Stromal cell of bone marrow (primary cell): ENCODE measurements around the gene PARP4.
A peak's percentile ranks its signal among the peaks of the same experiment; 100 is the strongest.
"Not testable (repeated sequence)": the region's sequence is repeated elsewhere in the genome, so short reads cannot be mapped to it uniquely, and the experiment has no call there.

Experiments used
- DNase-seq: peaks from one replicate; pipeline ENCODE4 v3.0.0-alpha.2; 2012; ENCODE audit warnings: low read depth

The PARP4 gene

GRCh38 chr13:24444851-24445250 lies 67.7 kb downstream of the PARP4 start:
- DNase-seq = not testable (repeated sequence)

- no peak for DNase-seq
Observed at GRCh38 chr13:24443366-24443765, 69.2 kb downstream of the PARP4 start.

GRCh38 chr13:24426045-24426444 lies 86.5 kb downstream of the PARP4 start:
- not testable (repeated sequence) for DNase-seq

- DNase-seq = not testable (repeated sequence)
Observed at GRCh38 chr13:24419668-24420067, 92.9 kb downstream of the PARP4 start.

GRCh38 chr13:24407844-24408243 lies 104.7 kb downstream of the PARP4 start:
- no peak for DNase-seq

GRCh38 chr13:24406524-24406923 lies 106.1 kb downstream of the PARP4 start:
- DNase-seq = no peak

GRCh38 chr13:24396821-24397220 lies 115.8 kb downstream of the PARP4 start:
- DNase-seq = no peak

- DNase-seq = no peak
Observed at GRCh38 chr13:24392972-24393371, 119.6 kb downstream of the PARP4 start.

GRCh38 chr13:24391771-24392683 lies 120.6 kb downstream of the PARP4 start:
- not testable (repeated sequence) for DNase-seq

GRCh38 chr13:24390795-24391194 lies 121.8 kb downstream of the PARP4 start:
- DNase-seq = not testable (repeated sequence)

GRCh38 chr13:24389506-24389905 lies 123.1 kb downstream of the PARP4 start:
- DNase-seq = no peak

GRCh38 chr13:24388743-24389142 lies 123.8 kb downstream of the PARP4 start:
- DNase-seq = not testable (repeated sequence)

GRCh38 chr13:24386816-24387708 lies 125.5 kb downstream of the PARP4 start:
- DNase-seq = no peak

GRCh38 chr13:24385902-24386301 lies 126.7 kb downstream of the PARP4 start:
- DNase-seq = no peak

- not testable (repeated sequence) for DNase-seq
Observed at GRCh38 chr13:24384946-24385345, 127.6 kb downstream of the PARP4 start.

- not testable (repeated sequence) for DNase-seq
Observed at GRCh38 chr13:24384091-24384490, 128.5 kb downstream of the PARP4 start.

GRCh38 chr13:24381541-24382265 lies 130.9 kb downstream of the PARP4 start:
- peak; percentile 38 for DNase-seq

GRCh38 chr13:24380881-24381280 lies 131.7 kb downstream of the PARP4 start:
- DNase-seq = not testable (repeated sequence)

GRCh38 chr13:24380227-24380626 lies 132.4 kb downstream of the PARP4 start:
- not testable (repeated sequence) for DNase-seq

GRCh38 chr13:24371273-24371672 lies 141.3 kb downstream of the PARP4 start:
- not testable (repeated sequence) for DNase-seq
